Neural crest cell (in vitro differentiated cells): Measurements from ENCODE around the gene FRMPD2. TPM values are rescaled to one million over a fixed set of nuclear protein-coding genes. Genes with fewer than 3 reads are reported as not detected.

Experiments
- DNase-seq: peaks from one replicate; pipeline ENCODE4 v3.0.0; 2021; ENCODE audit warnings: low read depth, mixed read lengths, low spot score
- H3K27ac Mint-ChIP-seq: one replicate; pipeline ENCODE4 v1.8.0; 2021; ENCODE audit warnings: mild to moderate bottlenecking, mixed read lengths; ENCODE audit not compliant: unreplicated experiment
- H3K27me3 Mint-ChIP-seq: 2 replicates; pipeline ENCODE4 v1.8.0; 2021; ENCODE audit warnings: low read depth, mild to moderate bottlenecking, mixed read lengths
- H3K36me3 Mint-ChIP-seq: 2 replicates; pipeline ENCODE4 v1.8.0; 2021; ENCODE audit warnings: low read depth, mild to moderate bottlenecking, mixed read lengths
- H3K4me1 Mint-ChIP-seq: 2 replicates; pipeline ENCODE4 v1.8.0; 2021; ENCODE audit warnings: mixed read lengths
- H3K4me3 Mint-ChIP-seq: one replicate; pipeline ENCODE4 v1.8.0; 2021; ENCODE audit warnings: mild to moderate bottlenecking, mixed read lengths
- H3K9me3 Mint-ChIP-seq: 2 replicates; pipeline ENCODE4 v1.8.0; 2021; ENCODE audit warnings: mixed read lengths
- total RNA-seq: library from RNA; stranded (reverse); gene quantifications from 2 replicates; pipeline ENCODE4 v1.2.1, GENCODE V29; 2021
- TF ChIP-seq, protein P1 (sequence below): fragments of 200-600 bp; sonication (generic); conservative IDR thresholded peaks from 2 replicates; pipeline ENCODE4 v1.5.0; 2021; ENCODE audit warnings: antibody characterized with exemption, mild to moderate bottlenecking

FRMPD2 gene
- total RNA-seq, 1 donor from 2014 or later = 0.26 TPM

- no peak overlapping the region for H3K27ac Mint-ChIP-seq
- no peak overlapping the region for H3K4me3 Mint-ChIP-seq
- no peaks in the 10 kb centered on the region for H3K9me3 Mint-ChIP-seq
- DNase-seq = no peak
- peaks cover 12% of the 10 kb centered on the region for H3K4me1 Mint-ChIP-seq
- H3K27me3 Mint-ChIP-seq = no peaks in the 10 kb centered on the region
- no peaks in the 10 kb centered on the region for H3K36me3 Mint-ChIP-seq
- TF ChIP-seq, protein P1, sequence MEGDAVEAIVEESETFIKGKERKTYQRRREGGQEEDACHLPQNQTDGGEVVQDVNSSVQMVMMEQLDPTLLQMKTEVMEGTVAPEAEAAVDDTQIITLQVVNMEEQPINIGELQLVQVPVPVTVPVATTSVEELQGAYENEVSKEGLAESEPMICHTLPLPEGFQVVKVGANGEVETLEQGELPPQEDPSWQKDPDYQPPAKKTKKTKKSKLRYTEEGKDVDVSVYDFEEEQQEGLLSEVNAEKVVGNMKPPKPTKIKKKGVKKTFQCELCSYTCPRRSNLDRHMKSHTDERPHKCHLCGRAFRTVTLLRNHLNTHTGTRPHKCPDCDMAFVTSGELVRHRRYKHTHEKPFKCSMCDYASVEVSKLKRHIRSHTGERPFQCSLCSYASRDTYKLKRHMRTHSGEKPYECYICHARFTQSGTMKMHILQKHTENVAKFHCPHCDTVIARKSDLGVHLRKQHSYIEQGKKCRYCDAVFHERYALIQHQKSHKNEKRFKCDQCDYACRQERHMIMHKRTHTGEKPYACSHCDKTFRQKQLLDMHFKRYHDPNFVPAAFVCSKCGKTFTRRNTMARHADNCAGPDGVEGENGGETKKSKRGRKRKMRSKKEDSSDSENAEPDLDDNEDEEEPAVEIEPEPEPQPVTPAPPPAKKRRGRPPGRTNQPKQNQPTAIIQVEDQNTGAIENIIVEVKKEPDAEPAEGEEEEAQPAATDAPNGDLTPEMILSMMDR = no peak
These were observed 34.3 kb downstream of the FRMPD2 start for GRCh38 chr10:48240196-48240595.

GRCh38 chr10:48239618-48240017 lies 34.9 kb downstream of the FRMPD2 start:
- Mint-ChIP-seq H3K4me3 (no peak overlapping the region), H3K9me3 (no peaks in the 10 kb centered on the region), H3K4me1 (peaks cover 12% of the 10 kb centered on the region), H3K27ac (no peak overlapping the region), H3K36me3 (no peaks in the 10 kb centered on the region), H3K27me3 (no peaks in the 10 kb centered on the region)
- TF ChIP-seq, protein P1 = no peak
- no peak for DNase-seq

DNA sequence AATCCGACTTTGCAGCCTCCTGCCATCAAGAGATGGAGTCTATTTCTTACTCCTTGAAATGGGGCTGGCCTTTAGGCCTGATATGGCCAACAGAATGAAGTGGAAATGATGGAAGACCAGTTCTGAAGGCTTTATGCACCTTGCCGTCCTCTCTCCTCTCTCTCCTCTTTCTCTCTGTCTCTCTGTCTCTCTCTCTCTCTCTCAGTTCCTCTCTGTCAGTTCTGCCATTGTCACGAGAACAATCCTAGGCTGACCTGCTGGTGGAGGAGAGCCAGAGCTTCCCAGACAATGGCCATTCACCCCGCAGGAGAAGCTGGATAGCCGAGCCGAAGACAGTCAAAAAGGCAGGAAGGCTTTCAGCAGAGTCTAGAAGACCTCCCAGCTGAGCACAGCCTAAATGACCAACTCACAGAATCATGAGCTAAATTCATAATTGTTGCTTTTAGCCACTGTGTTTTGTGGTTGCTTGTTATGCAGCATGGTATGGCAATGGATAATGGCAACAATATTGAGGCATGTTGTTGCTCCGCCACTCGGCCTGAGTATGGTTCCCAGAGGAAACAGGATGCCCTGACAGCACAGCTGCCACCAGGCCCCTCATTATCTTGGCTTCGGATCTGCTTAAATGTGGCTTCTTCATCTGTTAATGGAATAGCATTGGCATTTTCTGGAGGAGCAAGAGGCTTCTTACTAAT lies 35.5 kb downstream of the FRMPD2 start:
- Mint-ChIP-seq H3K9me3 (no peaks in the 10 kb centered on the region), H3K4me3 (no peak overlapping the region), H3K27me3 (no peaks in the 10 kb centered on the region), H3K36me3 (no peaks in the 10 kb centered on the region), H3K4me1 (peaks cover 12% of the 10 kb centered on the region), H3K27ac (peak overlapping the region; percentile 85)
- TF ChIP-seq, protein P1 = no peak
- DNase-seq = no peak

- Mint-ChIP-seq H3K36me3 (no peaks in the 10 kb centered on the region), H3K27me3 (no peaks in the 10 kb centered on the region), H3K4me3 (no peak overlapping the region), H3K4me1 (peaks cover 5% of the 10 kb centered on the region), H3K9me3 (no peaks in the 10 kb centered on the region), H3K27ac (no peak overlapping the region)
- DNase-seq = no peak
- TF ChIP-seq, protein P1 = no peak
These were observed 36.9 kb downstream of the FRMPD2 start for GRCh38 chr10:48237259-48238250.

DNA sequence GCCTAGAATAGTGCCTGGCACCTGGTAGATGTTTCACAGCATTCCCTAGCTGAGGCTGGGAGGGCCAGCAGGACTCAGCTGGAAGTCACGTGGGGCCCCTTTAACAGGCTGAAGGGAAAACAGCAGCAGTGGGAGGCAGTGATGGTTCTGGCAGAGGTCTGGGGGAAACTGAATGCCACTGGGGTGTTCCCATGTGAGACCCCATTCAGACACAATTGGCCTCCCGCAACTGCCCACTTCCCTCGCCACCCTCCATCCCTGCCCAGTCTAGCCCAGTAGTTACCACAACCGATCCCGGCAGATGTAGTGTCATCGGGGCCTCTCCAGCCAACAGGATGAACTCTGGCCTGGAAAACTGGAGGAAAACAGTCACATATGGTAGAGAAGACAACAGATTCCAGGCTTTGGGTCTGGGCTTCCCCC lies 38.3 kb downstream of the FRMPD2 start:
- H3K27ac Mint-ChIP-seq = no peak overlapping the region
- no peak overlapping the region for H3K4me3 Mint-ChIP-seq
- H3K27me3 Mint-ChIP-seq = no peaks in the 10 kb centered on the region
- H3K9me3 Mint-ChIP-seq = no peaks in the 10 kb centered on the region
- peaks cover 5% of the 10 kb centered on the region for H3K4me1 Mint-ChIP-seq
- TF ChIP-seq, protein P1 = no peak
- no peak for DNase-seq
- no peaks in the 10 kb centered on the region for H3K36me3 Mint-ChIP-seq
